Endodermal cell (in vitro differentiated cells): Measurements from ENCODE around the gene SCN3A. TPM values are rescaled to one million over a fixed set of nuclear protein-coding genes. Genes with fewer than 3 reads are reported as not detected.
A peak's percentile ranks its signal among the peaks of the same experiment; 100 is the strongest.

Experiments
- DNase-seq: peaks from one replicate; pipeline ENCODE4 v3.0.0-alpha.2; 2017
- H3K27ac ChIP-seq: 2 replicates; pipeline ENCODE4 v1.5.1; 2013; ENCODE audit warnings: mild to moderate bottlenecking, low read depth, low read length, moderate library complexity
- H3K27me3 ChIP-seq: 2 replicates; pipeline ENCODE4 v1.6.1; 2013; ENCODE audit warnings: mild to moderate bottlenecking, low read length, moderate library complexity; ENCODE audit not compliant: insufficient read depth, control insufficient read depth, poor library complexity, severe bottlenecking
- H3K36me3 ChIP-seq: 2 replicates; pipeline ENCODE4 v1.7.0; 2013; ENCODE audit warnings: mild to moderate bottlenecking, low read length, moderate library complexity; ENCODE audit not compliant: control insufficient read depth, insufficient read depth
- H3K4me1 ChIP-seq: one replicate; pipeline ENCODE4 v1.7.0; 2013; ENCODE audit warnings: low read length; ENCODE audit not compliant: control insufficient read depth, insufficient read depth
- H3K4me3 ChIP-seq: 2 replicates; pipeline ENCODE4 v1.5.1; 2013; ENCODE audit warnings: mild to moderate bottlenecking, low read length, moderate library complexity
- H3K9ac ChIP-seq: 2 replicates; pipeline ENCODE4 v1.6.1; 2013; ENCODE audit warnings: mild to moderate bottlenecking, low read length, moderate library complexity; ENCODE audit not compliant: poor library complexity, severe bottlenecking; ENCODE audit errors: extremely low read depth
- H3K9me3 ChIP-seq: 2 replicates; pipeline ENCODE4 v1.6.1; 2013; ENCODE audit warnings: mild to moderate bottlenecking, low read length, moderate library complexity; ENCODE audit not compliant: control insufficient read depth
- H3K27ac Mint-ChIP-seq: 2 replicates; pipeline ENCODE4 v1.8.0; 2020; ENCODE audit warnings: mixed read lengths
- H3K27me3 Mint-ChIP-seq: 2 replicates; pipeline ENCODE4 v1.8.0; 2021; ENCODE audit warnings: mild to moderate bottlenecking, mixed read lengths; ENCODE audit not compliant: insufficient read depth
- H3K36me3 Mint-ChIP-seq: 2 replicates; pipeline ENCODE4 v1.8.0; 2020; ENCODE audit warnings: low read depth, mixed read lengths
- H3K4me1 Mint-ChIP-seq: 2 replicates; pipeline ENCODE4 v1.8.0; 2020; ENCODE audit warnings: mixed read lengths
- H3K4me3 Mint-ChIP-seq: 2 replicates; pipeline ENCODE4 v1.8.0; 2020; ENCODE audit warnings: mild to moderate bottlenecking, moderate library complexity, mixed read lengths
- H3K9me3 Mint-ChIP-seq: 2 replicates; pipeline ENCODE4 v1.8.0; 2020; ENCODE audit warnings: mild to moderate bottlenecking, mixed read lengths
- CTCF ChIP-seq: fragments of 200-600 bp; sonication (generic); conservative IDR thresholded peaks from 2 replicates; pipeline ENCODE4 v1.5.0; 2021; ENCODE audit warnings: antibody characterized with exemption, mild to moderate bottlenecking
- WGBS, 2 experiments: methylation state at CpG; one replicate each; pipeline versions ENCODE4 v1.1.5 to v1.1.7; 2013; ENCODE audit warnings: missing lambda C conversion rate in 2 of 2, mixed read lengths in 1 of 2; ENCODE audit not compliant: insufficient coverage in 1 of 2, insufficient read length in 1 of 2; 5-methylcytosine and 5-hydroxymethylcytosine counted together
- total RNA-seq, 2 donors: library from RNA; stranded (reverse); fragmentation: NEBNext Ultra II Directional in 1 of 2; extraction: Animal tissue kit (Norgen Biotek cat#: 25700) in 1 of 2; gene quantifications; 2 replicates in 1 of 2; 3 replicates in 1 of 2; pipeline ENCODE4 v1.2.1, GENCODE V29; 2021

The SCN3A gene
- total RNA-seq, 2 donors from 2014 or later: 0.09 to 0.24 TPM

- no peaks in the 10 kb centered on the region for H3K4me1 ChIP-seq
Measured at GRCh38 chr2:165141601-165142354, 62.1 kb downstream of the SCN3A start.

GRCh38 chr2:165126244-165126643 lies 77.6 kb downstream of the SCN3A start:
- WGBS, 2 experiments: 98 to 100% methylated on average over 1 to 2 of the region's 3 CpGs
- no peaks in the 10 kb centered on the region for H3K9me3 Mint-ChIP-seq
- Histone ChIP-seq H3K27me3 (no peaks in the 10 kb centered on the region), H3K36me3 (no peaks in the 10 kb centered on the region), H3K27ac (no peak overlapping the region), H3K4me3 (no peak overlapping the region), H3K9me3 (no peaks in the 10 kb centered on the region), H3K9ac (no peak overlapping the region), H3K4me1 (no peaks in the 10 kb centered on the region)
- H3K27me3 Mint-ChIP-seq: peaks cover 9% of the 10 kb centered on the region
- no peak overlapping the region for H3K4me3 Mint-ChIP-seq
- no peak overlapping the region for H3K27ac Mint-ChIP-seq
- no peak for DNase-seq
- peaks cover 7% of the 10 kb centered on the region for H3K4me1 Mint-ChIP-seq
- no peak for TF ChIP-seq CTCF
- H3K36me3 Mint-ChIP-seq: no peaks in the 10 kb centered on the region

More at GRCh38 chr2:165141601-165142354, 62.1 kb downstream of the SCN3A start:
- H3K9me3 ChIP-seq: no peaks in the 10 kb centered on the region
- Mint-ChIP-seq H3K27me3 (no peaks in the 10 kb centered on the region), H3K9me3 (no peaks in the 10 kb centered on the region), H3K27ac (peak overlapping the region; percentile 10), H3K36me3 (no peaks in the 10 kb centered on the region), H3K4me1 (peaks cover 5% of the 10 kb centered on the region), H3K4me3 (no peak overlapping the region)
- H3K27me3 ChIP-seq: no peaks in the 10 kb centered on the region
- DNase-seq: no peak
- 86 to 100% methylated on average over 1 of the region's 1 CpG for WGBS, 2 experiments
- H3K4me3 ChIP-seq: no peak overlapping the region
- H3K27ac ChIP-seq: no peak overlapping the region
- no peaks in the 10 kb centered on the region for H3K36me3 ChIP-seq
- no peak overlapping the region for H3K9ac ChIP-seq
- TF ChIP-seq CTCF: peak; percentile 63

GRCh38 chr2:165122521-165122920 lies 81.3 kb downstream of the SCN3A start:
- H3K4me3 ChIP-seq: no peak overlapping the region
- no peaks in the 10 kb centered on the region for H3K36me3 ChIP-seq
- no peak for DNase-seq
- no peaks in the 10 kb centered on the region for H3K9me3 Mint-ChIP-seq
- TF ChIP-seq CTCF: no peak
- peaks cover 9% of the 10 kb centered on the region for H3K27me3 Mint-ChIP-seq
- H3K9ac ChIP-seq: no peak overlapping the region
- WGBS, 2 experiments: 79 to 80% methylated on average over 3 to 4 of the region's 4 CpGs
- no peaks in the 10 kb centered on the region for H3K9me3 ChIP-seq
- H3K27ac ChIP-seq: no peak overlapping the region
- no peaks in the 10 kb centered on the region for H3K27me3 ChIP-seq
- peaks cover 7% of the 10 kb centered on the region for H3K4me1 Mint-ChIP-seq
- no peaks in the 10 kb centered on the region for H3K4me1 ChIP-seq
- no peak overlapping the region for H3K27ac Mint-ChIP-seq
- H3K4me3 Mint-ChIP-seq: no peak overlapping the region
- no peaks in the 10 kb centered on the region for H3K36me3 Mint-ChIP-seq
